DMS 273 treated with DMSO at 0.1 percent for 48 hours (cell line): ENCODE data around the gene PITPNB.

Experiments
- DNase-seq: peaks from one replicate; lab custom pipeline; 2025; lab: John Stamatoyannopoulos, UW

PITPNB gene

GRCh38 chr22:27880778-27881394 is 38.2 kb downstream of the PITPNB start:
- no peak for DNase-seq

- DNase-seq, result no peak
Measured at GRCh38 chr22:27879923-27880322, 39.1 kb downstream of the PITPNB start.

- DNase-seq, result no peak
Measured at GRCh38 chr22:27878541-27878940, 40.5 kb downstream of the PITPNB start.

GRCh38 chr22:27877501-27877900 is 41.6 kb downstream of the PITPNB start:
- no peak for DNase-seq

GRCh38 chr22:27876684-27877083 is 42.4 kb downstream of the PITPNB start:
- peak; percentile 22 for DNase-seq

GRCh38 chr22:27875951-27876350 is 43.1 kb downstream of the PITPNB start:
- DNase-seq, result no peak

GRCh38 chr22:27874764-27875163 is 44.3 kb downstream of the PITPNB start:
- DNase-seq, result no peak

- no peak for DNase-seq
Measured at GRCh38 chr22:27874185-27874584, 44.9 kb downstream of the PITPNB start.

- no peak for DNase-seq
Measured at GRCh38 chr22:27873472-27873871, 45.6 kb downstream of the PITPNB start.

- DNase-seq, result no peak
Measured at GRCh38 chr22:27872488-27872887, 46.6 kb downstream of the PITPNB start.

GRCh38 chr22:27871306-27872014 is 47.6 kb downstream of the PITPNB start:
- no peak for DNase-seq

- no peak for DNase-seq
Measured at GRCh38 chr22:27870234-27871191, 48.5 kb downstream of the PITPNB start.

- no peak for DNase-seq
Measured at GRCh38 chr22:27868732-27869282, 50.2 kb downstream of the PITPNB start.

GRCh38 chr22:27867953-27868731 is 50.9 kb downstream of the PITPNB start:
- no peak for DNase-seq

- no peak for DNase-seq
Measured at GRCh38 chr22:27867085-27867952, 51.7 kb downstream of the PITPNB start.

GRCh38 chr22:27866135-27867084 is 52.6 kb downstream of the PITPNB start:
- DNase-seq, result no peak

GRCh38 chr22:27865496-27865895 is 53.6 kb downstream of the PITPNB start:
- DNase-seq, result no peak

GRCh38 chr22:27863556-27863955 is 55.5 kb downstream of the PITPNB start:
- DNase-seq, result no peak

- no peak for DNase-seq
Measured at GRCh38 chr22:27863001-27863400, 56.1 kb downstream of the PITPNB start.
